ENCODE measurements around the gene WDR5. TPM values are rescaled to one million over a fixed set of nuclear protein-coding genes. Genes with fewer than 3 reads are reported as not detected.

The WDR5 gene
- polyA plus RNA-seq, 1 of the 3 experiments (the other 2 are of a cell fraction): 36.6 TPM

- TF ChIP-seq USF2 (IDR thresholded peaks at IDR 0.05; ENCODE audit: borderline replicate concordance, low read depth, low read length) (no peak), FOSL2 (IDR thresholded peaks at IDR 0.05; ENCODE audit: borderline replicate concordance, low read depth) (no peak; the same call in 1 of the 2 replicates), MAX (IDR thresholded peaks at IDR 0.05; ENCODE audit: low read depth) (no peak), RXRA (IDR thresholded peaks at IDR 0.05; ENCODE audit: borderline replicate concordance, low read depth) (no peak), ELF1 (IDR thresholded peaks at IDR 0.05) (no peak), IRF3 (IDR thresholded peaks at IDR 0.05; ENCODE audit: low read depth, low read length) (no peak), YY1 (IDR thresholded peaks at IDR 0.05; ENCODE audit: low read depth) (no peak), NFIC (IDR thresholded peaks at IDR 0.05; ENCODE audit: borderline replicate concordance) (no peak), MXI1 (IDR thresholded peaks at IDR 0.05; ENCODE audit: low read depth, low read length) (no peak)
- no peaks in the 10 kb centered on the region for H3K9me2 ChIP-seq
- H3K79me2 ChIP-seq (ENCODE audit: insufficient read depth): peaks cover 4% of the 10 kb centered on the region; the same call in 1 of the 2 replicates
- no peaks in the 10 kb centered on the region for H3K9me3 ChIP-seq
- no peak overlapping the region for H3K9ac ChIP-seq
- WGBS (ENCODE audit: low lambda C conversion rate): 59% methylated on average over 4 of the region's 4 CpGs
- H4K20me1 ChIP-seq (ENCODE audit: insufficient read depth): no peaks in the 10 kb centered on the region
- peak overlapping the region in 1 of 2 experiments; percentile 61; a peak in 1 of 4 replicates for H3K27ac ChIP-seq (ENCODE audit: low read depth in 2 of 2, low read length in 1 of 2)
- H3K4me2 ChIP-seq: no peak overlapping the region; the same call in 1 of the 2 replicates
- CTCF ChIA-PET: interaction anchor here (10.0 kb wide), 1 partner anchor 279 kb away, joined by 384 read pairs; no protein-coding TSS in a partner anchor
- POLR2A ChIA-PET: no interaction called here
- H3K27me3 ChIP-seq (ENCODE audit: insufficient read depth): no peaks in the 10 kb centered on the region
- no peaks in the 10 kb centered on the region for H3K36me3 ChIP-seq (replicated peaks in 1 of 2; ENCODE audit: control insufficient read depth in 1 of 2, insufficient read depth in 2 of 2, low read length in 1 of 2)
- DNase-seq: no peak
- no peaks in the 10 kb centered on the region; a peak in 1 of 4 replicates for H3K4me1 ChIP-seq (ENCODE audit: control insufficient read depth in 1 of 2, insufficient read depth in 2 of 2, low read depth in 1 of 2, low read length in 1 of 2)
- H3K4me3 ChIP-seq (ENCODE audit: low read depth in 2 of 2, low read length in 1 of 2): no peak overlapping the region
- H2AFZ ChIP-seq (ENCODE audit: low read depth): no peak overlapping the region
- H3F3A ChIP-seq (replicated peaks; ENCODE audit: insufficient read depth): peaks cover 14% of the 10 kb centered on the region
These were observed 31.6 kb downstream of the WDR5 start for GRCh38 chr9:134167530-134167931.

- TF ChIP-seq SIN3A (IDR thresholded peaks at IDR 0.05; ENCODE audit: borderline replicate concordance, low read depth, low read length) (no peak), CTCF (IDR thresholded peaks at IDR 0.05) (peak; percentile 34; the same call in 1 of the 2 replicates)
- DNase-seq: no peak
- POLR2A ChIA-PET: interaction anchor here (0.9 kb wide), 1 partner anchor 274 kb away, joined by 3 read pairs; no protein-coding TSS in a partner anchor
These were observed 33.1 kb downstream of the WDR5 start for GRCh38 chr9:134168757-134169550.

More at GRCh38 chr9:134168757-134169550, 33.1 kb downstream of the WDR5 start:
- Histone ChIP-seq H3K27ac (ENCODE audit: low read depth in 2 of 2, low read length in 1 of 2) (no peak overlapping the region), H4K20me1 (ENCODE audit: insufficient read depth) (no peaks in the 10 kb centered on the region), H3K9me3 (no peaks in the 10 kb centered on the region), H3K9ac (no peak overlapping the region), H3K4me1 (ENCODE audit: control insufficient read depth in 1 of 2, insufficient read depth in 2 of 2, low read depth in 1 of 2, low read length in 1 of 2) (no peaks in the 10 kb centered on the region; a peak in 1 of 4 replicates), H3F3A (replicated peaks; ENCODE audit: insufficient read depth) (peaks cover 14% of the 10 kb centered on the region), H3K4me2 (no peak overlapping the region), H3K4me3 (ENCODE audit: low read depth in 2 of 2, low read length in 1 of 2) (0 out of 4 replicates have a peak overlapping the region, but pooled peaks of 1 of the 2 experiments have one; percentile 26), H3K79me2 (ENCODE audit: insufficient read depth) (peaks cover 4% of the 10 kb centered on the region; the same call in 1 of the 2 replicates), H3K27me3 (ENCODE audit: insufficient read depth) (no peaks in the 10 kb centered on the region), H2AFZ (ENCODE audit: low read depth) (no peak overlapping the region), H3K9me2 (no peaks in the 10 kb centered on the region), H3K36me3 (replicated peaks in 1 of 2; ENCODE audit: control insufficient read depth in 1 of 2, insufficient read depth in 2 of 2, low read length in 1 of 2) (no peaks in the 10 kb centered on the region)
- 88% methylated on average over 11 of the region's 11 CpGs for WGBS (ENCODE audit: low lambda C conversion rate)
- CTCF ChIA-PET: interaction anchor here (0.7 to 10.0 kb wide), 5 partner anchors 11 to 566 kb away, joined by 3 to 384 read pairs (median 4); no protein-coding TSS in a partner anchor
